MCF 10A (cell line): ENCODE results near the gene DLG4. TPM values are rescaled to one million over a fixed set of nuclear protein-coding genes. Genes with fewer than 3 reads are reported as not detected.
A peak's percentile ranks its signal among the peaks of the same experiment; 100 is the strongest.

Experiments used
- BruUV-seq: library from RNA; stranded (reverse); fragments of 400-500 nt; replicated peaks from 2 replicates; lab custom pipeline; 2021; lab: Mats Ljungman, UMichigan
- CTCF ChIA-PET: fragments of 300-600 bp; sonication (Branson Sonifier 250); formaldehyde crosslinking; extraction: SDS; loops from one replicate; lab custom pipeline; 2021; ENCODE audit warnings: antibody characterized with exemption, inconsistent platforms; lab: Yijun Ruan, JAX
- POLR2A ChIA-PET: fragments of 300-600, 350-650 bp; sonication (Branson Sonifier 250); formaldehyde crosslinking; extraction: SDS; loops from one replicate; lab custom pipeline; 2020; ENCODE audit warnings: antibody characterized with exemption, inconsistent platforms; lab: Yijun Ruan, JAX
- DNase-seq: peaks from one replicate; pipeline ENCODE4 v3.0.0-alpha.2; 2018; ENCODE audit not compliant: unreplicated experiment
- H3K27ac Mint-ChIP-seq: one replicate; pipeline ENCODE4 v1.8.0; 2022; ENCODE audit warnings: mild to moderate bottlenecking, low read depth, mixed read lengths; ENCODE audit not compliant: unreplicated experiment
- H3K27me3 Mint-ChIP-seq: one replicate; pipeline ENCODE4 v1.8.0; 2022; ENCODE audit warnings: mixed read lengths; ENCODE audit not compliant: insufficient read depth, unreplicated experiment
- H3K36me3 Mint-ChIP-seq: one replicate; pipeline ENCODE4 v1.8.0; 2022; ENCODE audit warnings: mild to moderate bottlenecking, moderate library complexity, mixed read lengths; ENCODE audit not compliant: insufficient read depth, unreplicated experiment
- H3K4me1 Mint-ChIP-seq: one replicate; pipeline ENCODE4 v1.8.0; 2022; ENCODE audit warnings: mixed read lengths; ENCODE audit not compliant: insufficient read depth, unreplicated experiment
- H3K4me3 Mint-ChIP-seq: one replicate; pipeline ENCODE4 v1.8.0; 2022; ENCODE audit warnings: mild to moderate bottlenecking, moderate library complexity, mixed read lengths; ENCODE audit not compliant: unreplicated experiment
- H3K9me3 Mint-ChIP-seq: one replicate; pipeline ENCODE4 v1.8.0; 2022; ENCODE audit warnings: mixed read lengths; ENCODE audit not compliant: unreplicated experiment
- CTCF ChIP-seq: fragments of 200-600 bp; IDR thresholded peaks from one replicate; pipeline ENCODE4 v1.8.0; 2022; ENCODE audit warnings: antibody characterized with exemption, mild to moderate bottlenecking; ENCODE audit not compliant: unreplicated experiment
- intact Hi-C: fragments of 100-400 bp; cut with micrococcal nuclease; formaldehyde crosslinking; loops from 2 replicates; pipeline ENCODE4 v1.14.1; 2022
- total RNA-seq: library from RNA; stranded (reverse); gene quantifications from 2 replicates; pipeline ENCODE4 v1.2.3, GENCODE V29; 2022

Gene DLG4
- total RNA-seq, 1 experiment from 2014 or later, result 7.6 TPM

- H3K4me3 Mint-ChIP-seq, result peak overlapping the region; percentile 100
- BruUV-seq, result no TSS peak
- no peak for TF ChIP-seq CTCF
- CTCF ChIA-PET, result interaction anchor here (0.6 to 1.1 kb wide), 3 partner anchors 18 to 311 kb away, joined by 3 to 4 read pairs (median 3); no protein-coding TSS in a partner anchor
- H3K4me1 Mint-ChIP-seq, result peaks cover 46% of the 10 kb centered on the region
- H3K27me3 Mint-ChIP-seq, result no peaks in the 10 kb centered on the region
- H3K9me3 Mint-ChIP-seq, result no peaks in the 10 kb centered on the region
- peak overlapping the region; percentile 91 for H3K27ac Mint-ChIP-seq
- DNase-seq, result no peak
- POLR2A ChIA-PET, result interaction anchor here (0.7 to 14.3 kb wide), 12 partner anchors 12 to 448 kb away, joined by 3 to 278 read pairs (median 5); partner anchors contain the start of genes ACADVL, CTDNEP1, DLG4 and ELP5
- intact Hi-C loops, result no loop called here
- peaks cover 88% of the 10 kb centered on the region for H3K36me3 Mint-ChIP-seq
Observed at GRCh38 chr17:7238420-7239090, 18.9 kb upstream of the DLG4 start.

GRCh38 chr17:7237761-7238419 lies 18.3 kb upstream of the DLG4 start:
- intact Hi-C loops, result no loop called here
- Mint-ChIP-seq H3K27me3 (no peaks in the 10 kb centered on the region), H3K4me1 (peaks cover 41% of the 10 kb centered on the region), H3K36me3 (peaks cover 88% of the 10 kb centered on the region), H3K27ac (peak overlapping the region; percentile 91), H3K4me3 (peak overlapping the region; percentile 100), H3K9me3 (no peaks in the 10 kb centered on the region)
- peak; percentile 62 for DNase-seq
- no TSS peak for BruUV-seq
- ChIA-PET CTCF (interaction anchor here (1.6 kb wide), 1 partner anchor 192 kb away, joined by 4 read pairs; no protein-coding TSS in a partner anchor), POLR2A (interaction anchor here (0.6 to 14.3 kb wide), 12 partner anchors 12 to 448 kb away, joined by 3 to 278 read pairs (median 5); partner anchors contain the start of genes ACADVL, CTDNEP1, DLG4 and ELP5)
- no peak for TF ChIP-seq CTCF

- POLR2A ChIA-PET, result interaction anchor here (0.6 to 14.3 kb wide), 7 partner anchors 13 to 375 kb away, joined by 3 to 278 read pairs (median 3); partner anchors contain the start of genes ACADVL, CTDNEP1, DLG4 and ELP5
- H3K36me3 Mint-ChIP-seq, result peaks cover 83% of the 10 kb centered on the region
Observed at GRCh38 chr17:7237266-7237760, 17.7 kb upstream of the DLG4 start.

More at GRCh38 chr17:7237266-7237760, 17.7 kb upstream of the DLG4 start:
- TF ChIP-seq CTCF, result no peak
- CTCF ChIA-PET, result interaction anchor here (1.6 kb wide), 1 partner anchor 192 kb away, joined by 4 read pairs; no protein-coding TSS in a partner anchor
- Mint-ChIP-seq H3K4me1 (peaks cover 39% of the 10 kb centered on the region), H3K27ac (peak overlapping the region; percentile 91), H3K9me3 (no peaks in the 10 kb centered on the region), H3K4me3 (peak overlapping the region; percentile 100), H3K27me3 (no peaks in the 10 kb centered on the region)
- intact Hi-C loops, result no loop called here
- no peak for DNase-seq
- BruUV-seq, result no TSS peak
